Glutamatergic neuron (in vitro differentiated cells): Measurements from ENCODE around the gene NPPA. TPM values are rescaled to one million over a fixed set of nuclear protein-coding genes. Genes with fewer than 3 reads are reported as not detected.
A peak's percentile ranks its signal among the peaks of the same experiment; 100 is the strongest.

Experiments
- DNase-seq: peaks from one replicate; pipeline ENCODE4 v3.0.0; 2022
- H3K27ac Mint-ChIP-seq: one replicate; pipeline ENCODE4 v1.8.0; 2020; ENCODE audit warnings: mild to moderate bottlenecking, mixed read lengths, inconsistent platforms; ENCODE audit not compliant: unreplicated experiment
- H3K27me3 Mint-ChIP-seq: one replicate; pipeline ENCODE4 v1.8.0; 2020; ENCODE audit warnings: mild to moderate bottlenecking, moderate library complexity, mixed read lengths, inconsistent platforms; ENCODE audit not compliant: unreplicated experiment
- H3K36me3 Mint-ChIP-seq: one replicate; pipeline ENCODE4 v1.8.0; 2020; ENCODE audit warnings: mild to moderate bottlenecking, mixed read lengths, inconsistent platforms; ENCODE audit not compliant: unreplicated experiment
- H3K4me1 Mint-ChIP-seq: one replicate; pipeline ENCODE4 v1.8.0; 2020; ENCODE audit warnings: mild to moderate bottlenecking, low read depth, mixed read lengths, inconsistent platforms; ENCODE audit not compliant: unreplicated experiment
- H3K4me3 Mint-ChIP-seq: one replicate; pipeline ENCODE4 v1.8.0; 2020; ENCODE audit warnings: mild to moderate bottlenecking, mixed read lengths, inconsistent platforms; ENCODE audit not compliant: unreplicated experiment
- H3K9me3 Mint-ChIP-seq: one replicate; pipeline ENCODE4 v1.8.0; 2020; ENCODE audit warnings: mild to moderate bottlenecking, moderate library complexity, mixed read lengths, inconsistent platforms; ENCODE audit not compliant: unreplicated experiment
- total RNA-seq: library from RNA; stranded (reverse); fragmentation: NEBNext Ultra II Directional; extraction: Animal tissue kit (Norgen Biotek cat#: 25700); gene quantifications from one replicate; pipeline ENCODE4 v1.2.1, GENCODE V29; 2021; ENCODE audit not compliant: unreplicated experiment
- TF ChIP-seq, protein P1 (sequence below): fragments of 200-600 bp; sonication (generic); IDR thresholded peaks from one replicate; pipeline ENCODE4 v1.5.0; 2021; ENCODE audit not compliant: partially characterized antibody, unreplicated experiment

NPPA gene
- total RNA-seq, 1 donor from 2014 or later: not detected

- H3K4me3 Mint-ChIP-seq: no peak overlapping the region
- no peak for DNase-seq
- no peaks in the 10 kb centered on the region for H3K9me3 Mint-ChIP-seq
- peaks cover 8% of the 10 kb centered on the region for H3K4me1 Mint-ChIP-seq
- H3K36me3 Mint-ChIP-seq: no peaks in the 10 kb centered on the region
- peaks cover 3% of the 10 kb centered on the region for H3K27me3 Mint-ChIP-seq
- TF ChIP-seq, protein P1, sequence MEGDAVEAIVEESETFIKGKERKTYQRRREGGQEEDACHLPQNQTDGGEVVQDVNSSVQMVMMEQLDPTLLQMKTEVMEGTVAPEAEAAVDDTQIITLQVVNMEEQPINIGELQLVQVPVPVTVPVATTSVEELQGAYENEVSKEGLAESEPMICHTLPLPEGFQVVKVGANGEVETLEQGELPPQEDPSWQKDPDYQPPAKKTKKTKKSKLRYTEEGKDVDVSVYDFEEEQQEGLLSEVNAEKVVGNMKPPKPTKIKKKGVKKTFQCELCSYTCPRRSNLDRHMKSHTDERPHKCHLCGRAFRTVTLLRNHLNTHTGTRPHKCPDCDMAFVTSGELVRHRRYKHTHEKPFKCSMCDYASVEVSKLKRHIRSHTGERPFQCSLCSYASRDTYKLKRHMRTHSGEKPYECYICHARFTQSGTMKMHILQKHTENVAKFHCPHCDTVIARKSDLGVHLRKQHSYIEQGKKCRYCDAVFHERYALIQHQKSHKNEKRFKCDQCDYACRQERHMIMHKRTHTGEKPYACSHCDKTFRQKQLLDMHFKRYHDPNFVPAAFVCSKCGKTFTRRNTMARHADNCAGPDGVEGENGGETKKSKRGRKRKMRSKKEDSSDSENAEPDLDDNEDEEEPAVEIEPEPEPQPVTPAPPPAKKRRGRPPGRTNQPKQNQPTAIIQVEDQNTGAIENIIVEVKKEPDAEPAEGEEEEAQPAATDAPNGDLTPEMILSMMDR: no peak
- H3K27ac Mint-ChIP-seq: no peak overlapping the region
These were observed 40.8 kb upstream of the NPPA start for GRCh38 chr1:11888206-11888876.

DNA sequence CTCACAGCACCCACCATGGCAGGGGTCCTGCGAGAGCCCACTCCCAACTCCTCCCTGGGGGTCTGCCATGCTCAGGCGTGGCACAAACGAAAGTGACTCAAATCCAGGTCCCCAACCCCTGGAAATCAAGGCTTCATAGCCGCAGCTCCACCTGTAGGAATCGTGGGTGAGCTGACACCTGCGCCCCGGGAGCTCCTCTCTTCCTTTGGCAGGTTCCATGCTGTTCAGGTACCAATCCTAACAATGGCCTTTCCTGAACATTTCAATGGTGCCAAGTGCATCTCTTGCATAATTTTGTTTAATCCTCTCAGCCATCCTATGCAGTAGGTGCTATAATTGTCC is 40.1 kb upstream of the NPPA start:
- no peak overlapping the region for H3K27ac Mint-ChIP-seq
- DNase-seq: no peak
- no peaks in the 10 kb centered on the region for H3K36me3 Mint-ChIP-seq
- peaks cover 5% of the 10 kb centered on the region for H3K27me3 Mint-ChIP-seq
- no peak overlapping the region for H3K4me3 Mint-ChIP-seq
- H3K4me1 Mint-ChIP-seq: peaks cover 12% of the 10 kb centered on the region
- H3K9me3 Mint-ChIP-seq: no peaks in the 10 kb centered on the region
- TF ChIP-seq, protein P1: no peak

DNA sequence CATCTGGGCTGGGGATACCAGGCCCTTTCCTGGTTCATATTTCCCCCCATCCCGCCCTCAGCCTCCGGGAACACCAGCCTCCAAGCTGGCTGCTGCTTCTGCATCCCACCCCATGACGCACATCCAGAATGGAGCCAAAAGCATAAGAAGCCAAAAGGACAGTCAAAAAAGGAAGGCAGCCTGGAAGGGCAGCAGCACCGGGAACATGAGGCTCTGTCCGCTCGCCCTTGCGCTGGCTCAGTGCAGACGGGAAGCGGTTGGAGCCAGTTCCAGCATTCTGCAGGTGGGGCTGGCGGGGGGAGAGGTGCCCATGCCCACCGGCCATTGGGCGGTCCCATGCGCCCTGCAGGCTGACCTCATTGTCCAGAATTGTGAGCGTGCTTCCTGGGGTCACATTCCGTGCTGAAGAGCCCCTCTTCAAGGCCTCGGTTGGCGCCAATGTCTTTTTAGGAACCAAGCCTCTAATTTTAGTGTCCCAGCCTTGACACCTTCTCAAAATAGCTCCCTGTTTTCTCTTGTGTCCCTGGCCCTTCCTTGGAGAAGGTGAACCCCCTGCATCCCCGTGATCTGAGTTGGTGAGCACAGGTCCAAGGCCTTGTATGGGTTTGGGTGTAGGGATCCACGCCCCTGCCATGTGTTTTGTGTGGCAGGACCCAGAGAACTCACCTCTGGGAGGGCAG is 39.5 kb upstream of the NPPA start:
- Mint-ChIP-seq H3K4me3 (no peak overlapping the region), H3K4me1 (peaks cover 12% of the 10 kb centered on the region), H3K9me3 (no peaks in the 10 kb centered on the region), H3K27ac (no peak overlapping the region), H3K36me3 (no peaks in the 10 kb centered on the region), H3K27me3 (peaks cover 5% of the 10 kb centered on the region)
- DNase-seq: no peak
- TF ChIP-seq, protein P1: no peak

GRCh38 chr1:11885916-11886315 is 38.3 kb upstream of the NPPA start:
- TF ChIP-seq, protein P1: no peak
- Mint-ChIP-seq H3K27ac (peak overlapping the region; percentile 89), H3K9me3 (no peaks in the 10 kb centered on the region), H3K4me1 (peaks cover 20% of the 10 kb centered on the region), H3K27me3 (peaks cover 5% of the 10 kb centered on the region), H3K4me3 (peak overlapping the region; percentile 55), H3K36me3 (no peaks in the 10 kb centered on the region)
- DNase-seq: no peak
